NCI-H1436 (cell line): ENCODE results near the gene PPP4R3A.
"Not testable (repeated sequence)": the region's sequence is repeated elsewhere in the genome, so short reads cannot be mapped to it uniquely, and the experiment has no call there.

Source experiments
- DNase-seq: peaks from one replicate; lab custom pipeline; 2025; lab: John Stamatoyannopoulos, UW

Gene PPP4R3A

GRCh38 chr14:91438845-91439244, 71.3 kb downstream of the PPP4R3A start:
- no peak for DNase-seq

GRCh38 chr14:91436266-91436665, 73.8 kb downstream of the PPP4R3A start:
- not testable (repeated sequence) for DNase-seq

DNA sequence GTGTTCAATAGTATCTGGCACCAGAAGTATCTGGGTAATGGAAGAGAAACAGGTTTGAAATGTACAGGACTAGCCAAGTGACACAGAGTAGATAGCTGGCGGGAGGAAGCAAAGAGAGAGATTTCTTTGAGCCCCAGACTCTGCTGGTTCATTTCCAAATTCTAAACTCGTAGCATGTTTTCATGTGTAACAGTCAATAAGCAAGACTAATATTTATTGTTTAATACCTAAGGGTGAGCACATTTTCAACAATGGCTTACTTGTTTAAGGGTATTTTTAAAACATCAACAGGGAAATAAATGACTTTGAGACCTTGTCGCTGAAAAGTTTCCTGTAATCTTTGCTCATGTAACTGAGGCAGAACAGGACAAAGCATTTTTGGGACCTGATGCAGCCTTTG, 80.7 kb downstream of the PPP4R3A start:
- no peak for DNase-seq

GRCh38 chr14:91428931-91429330, 81.2 kb downstream of the PPP4R3A start:
- DNase-seq: not testable (repeated sequence)

DNA sequence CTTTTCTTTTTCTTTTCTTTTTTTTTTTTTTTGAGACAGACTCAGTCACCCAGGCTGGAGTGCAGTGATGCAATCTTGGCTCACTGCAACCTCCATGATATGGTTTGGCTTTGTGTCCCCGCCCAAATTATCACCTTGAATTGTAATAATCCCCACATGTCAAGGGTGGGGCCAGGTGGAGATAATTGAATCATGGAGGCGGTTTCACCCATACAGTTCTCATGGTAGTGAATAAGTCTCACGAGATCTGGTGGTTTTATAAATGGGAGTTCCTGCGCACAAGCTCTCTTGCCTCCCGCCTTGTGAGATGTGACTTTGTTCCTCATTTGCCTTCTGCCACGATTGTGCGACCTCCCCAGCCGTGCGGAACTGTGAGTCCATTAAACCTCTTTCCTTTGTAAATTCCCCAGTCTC, 84.6 kb downstream of the PPP4R3A start:
- DNase-seq: not testable (repeated sequence)

DNA sequence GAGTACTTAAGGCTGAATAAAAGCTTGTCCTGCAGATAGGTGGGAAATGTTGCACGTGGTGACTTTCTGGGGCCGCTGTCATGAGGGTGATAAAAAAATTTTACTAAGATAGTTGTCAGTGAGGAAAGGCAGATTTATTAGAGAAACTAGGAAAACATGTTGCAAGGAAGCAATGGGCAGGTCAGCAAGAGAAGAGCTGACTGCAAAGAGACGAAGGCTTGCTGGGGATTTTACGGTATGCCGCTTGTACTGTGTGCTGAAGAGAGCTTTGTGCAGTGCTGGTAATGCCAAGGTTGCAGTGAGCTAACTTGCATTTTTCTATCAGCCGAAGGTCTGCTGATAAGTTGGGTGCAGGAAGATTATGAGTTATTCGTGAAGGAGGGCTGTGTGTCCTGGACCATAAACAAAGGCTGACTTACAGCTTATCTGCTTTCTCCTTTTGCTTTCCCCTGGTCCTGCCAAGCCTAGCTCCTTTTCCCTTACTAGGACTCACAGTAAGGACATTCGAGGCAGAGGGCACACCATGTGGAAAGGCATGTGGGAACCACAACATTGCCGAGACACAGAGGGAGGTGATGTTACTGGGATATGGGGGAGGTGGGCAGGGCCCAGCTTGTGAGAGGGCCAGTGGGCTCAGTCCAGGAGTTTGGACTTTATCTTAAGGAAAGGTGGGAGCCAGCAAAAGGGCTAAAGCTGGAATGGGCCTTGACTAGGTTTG, 85.1 kb downstream of the PPP4R3A start:
- DNase-seq: no peak

GRCh38 chr14:91420686-91421085, 89.4 kb downstream of the PPP4R3A start:
- DNase-seq: no peak

DNA sequence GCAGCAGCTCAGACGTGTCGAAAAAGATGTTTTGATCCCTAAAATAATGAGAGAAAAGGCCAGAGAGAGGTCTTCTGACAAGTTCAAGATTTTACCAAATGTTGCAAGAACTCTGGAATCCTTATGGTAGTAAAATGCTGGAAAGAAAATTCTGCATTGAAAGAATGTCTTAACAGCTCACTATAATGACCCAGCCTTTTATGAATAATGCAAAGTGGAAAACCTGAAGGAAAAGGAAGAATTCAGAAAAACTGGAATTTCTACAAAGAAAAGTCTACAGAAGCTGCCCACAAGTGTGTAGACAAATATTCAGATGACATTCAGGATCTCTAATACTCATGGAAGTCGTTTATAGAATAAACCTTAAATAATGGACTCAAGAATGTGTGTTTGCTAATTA, 90.7 kb downstream of the PPP4R3A start:
- DNase-seq: no peak

GRCh38 chr14:91419044-91419397, 91.1 kb downstream of the PPP4R3A start:
- no peak for DNase-seq

- DNase-seq: peak; percentile 54
These were observed 91.6 kb downstream of the PPP4R3A start for GRCh38 chr14:91418387-91419043.

DNA sequence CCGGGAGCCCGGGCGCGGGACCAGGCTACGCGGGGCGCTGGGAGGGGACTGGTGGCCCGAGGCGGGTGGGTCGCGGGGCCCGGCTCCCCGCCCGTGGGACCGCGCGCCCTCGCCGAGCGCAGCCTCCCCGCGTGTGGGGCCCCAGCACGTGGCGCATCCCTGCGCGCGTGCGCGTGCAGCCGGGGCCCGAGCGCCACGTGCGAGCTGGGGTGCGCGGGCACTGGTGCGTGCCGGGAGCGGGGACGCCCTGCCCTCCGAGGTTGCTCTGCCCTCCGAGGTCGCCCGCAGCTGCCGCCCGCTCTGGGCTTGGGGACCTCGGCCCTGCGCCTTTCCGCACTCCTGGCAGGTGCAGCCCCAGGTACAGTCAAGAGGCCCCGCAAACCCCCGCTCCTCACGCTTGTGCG, 92.1 kb downstream of the PPP4R3A start:
- peak; percentile 54 for DNase-seq

- DNase-seq: peak; percentile 65
These were observed 92.8 kb downstream of the PPP4R3A start, which contains the start of gene CCDC88C for GRCh38 chr14:91417120-91417982. CCDC88C (minus strand) TSS chr14:91417820; CDS start chr14:91417690, 130 bp downstream.

DNA sequence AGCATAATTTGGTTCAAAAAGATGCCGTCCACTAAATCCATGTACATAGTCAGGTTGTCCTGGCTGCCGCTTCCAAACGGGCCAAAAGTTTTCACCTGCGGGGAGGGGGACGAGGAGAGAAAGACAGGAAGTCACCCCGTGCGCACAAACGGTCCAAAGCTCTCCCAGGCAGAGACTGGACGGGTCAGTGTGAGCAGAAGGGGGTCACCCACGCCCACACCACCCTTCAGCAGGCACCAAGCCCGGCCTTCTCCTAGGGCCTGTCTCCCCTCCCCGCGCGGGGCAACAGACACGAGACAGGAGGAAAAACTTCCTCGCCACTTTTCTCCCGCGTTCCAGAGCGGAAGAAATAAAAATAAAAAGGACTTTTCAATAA, 93.4 kb downstream of the PPP4R3A start:
- no peak for DNase-seq

- DNase-seq: peak; percentile 33
These were observed 94.0 kb downstream of the PPP4R3A start for GRCh38 chr14:91415794-91416743.

- DNase-seq: no peak
These were observed 95.7 kb downstream of the PPP4R3A start for GRCh38 chr14:91414475-91414833.

DNA sequence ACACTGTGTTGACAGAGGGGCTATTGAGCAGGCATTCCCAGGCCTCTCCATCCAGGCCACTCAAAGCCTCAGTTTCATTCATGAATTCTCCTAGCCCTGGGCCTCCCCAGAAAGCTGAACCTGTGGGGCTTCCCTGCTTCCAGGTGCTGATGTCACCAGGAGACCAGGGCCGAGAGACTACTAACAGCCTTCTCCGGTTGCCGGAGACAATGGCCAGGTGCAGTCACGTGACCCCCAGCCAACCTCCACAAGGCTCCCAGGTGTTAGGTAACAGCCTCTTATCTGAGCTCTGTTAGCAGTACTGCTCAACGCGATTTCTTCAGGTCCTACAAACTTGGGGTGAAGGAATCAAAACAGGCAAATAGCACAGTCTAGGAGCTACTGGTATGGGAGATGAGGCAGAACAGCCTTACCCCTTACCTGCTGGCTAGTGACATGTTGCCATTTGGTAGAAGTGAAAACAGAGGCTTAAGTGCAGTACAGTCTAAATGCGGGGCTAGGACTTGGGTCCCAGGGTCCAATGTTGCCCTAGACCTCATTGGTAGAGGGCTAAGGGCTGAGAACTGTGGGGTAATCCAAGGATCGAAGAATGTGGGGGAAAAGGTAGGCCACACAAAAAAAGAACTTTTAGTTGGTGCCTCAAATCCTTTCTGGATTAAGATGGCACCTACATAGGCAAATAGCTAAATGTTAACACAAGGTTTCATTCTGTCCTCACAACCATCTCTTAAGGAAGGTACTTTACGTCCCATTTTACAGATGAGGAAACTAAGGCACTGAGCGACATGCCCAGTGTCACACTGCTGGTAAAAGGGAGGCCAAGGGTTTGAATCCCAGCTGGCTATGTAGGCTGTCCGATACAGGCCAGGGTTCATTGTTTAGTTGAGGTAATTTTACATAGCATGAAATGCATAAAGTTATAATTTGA, 96.3 kb downstream of the PPP4R3A start:
- peak; percentile 81 for DNase-seq

DNA sequence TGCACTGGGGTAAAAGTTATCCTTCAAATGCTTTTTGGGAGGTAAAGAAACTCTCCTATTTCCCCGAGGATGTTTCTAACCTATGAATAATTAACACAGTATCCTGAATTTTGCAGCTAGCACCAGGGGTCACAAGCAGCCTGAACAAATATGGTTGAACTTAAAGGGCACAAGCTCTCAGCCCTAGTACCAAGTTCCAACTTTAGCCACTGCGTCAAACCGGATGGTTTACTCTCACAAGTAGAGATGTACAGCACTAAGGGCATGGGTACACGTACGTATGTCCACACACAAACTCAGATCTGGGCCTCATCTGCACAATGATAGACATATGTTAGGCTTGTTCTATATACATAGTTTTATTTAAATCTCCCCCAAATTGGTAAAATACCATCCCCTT, 97.2 kb downstream of the PPP4R3A start:
- no peak for DNase-seq

- DNase-seq: no peak
These were observed 99.2 kb downstream of the PPP4R3A start for GRCh38 chr14:91410771-91411536.

DNA sequence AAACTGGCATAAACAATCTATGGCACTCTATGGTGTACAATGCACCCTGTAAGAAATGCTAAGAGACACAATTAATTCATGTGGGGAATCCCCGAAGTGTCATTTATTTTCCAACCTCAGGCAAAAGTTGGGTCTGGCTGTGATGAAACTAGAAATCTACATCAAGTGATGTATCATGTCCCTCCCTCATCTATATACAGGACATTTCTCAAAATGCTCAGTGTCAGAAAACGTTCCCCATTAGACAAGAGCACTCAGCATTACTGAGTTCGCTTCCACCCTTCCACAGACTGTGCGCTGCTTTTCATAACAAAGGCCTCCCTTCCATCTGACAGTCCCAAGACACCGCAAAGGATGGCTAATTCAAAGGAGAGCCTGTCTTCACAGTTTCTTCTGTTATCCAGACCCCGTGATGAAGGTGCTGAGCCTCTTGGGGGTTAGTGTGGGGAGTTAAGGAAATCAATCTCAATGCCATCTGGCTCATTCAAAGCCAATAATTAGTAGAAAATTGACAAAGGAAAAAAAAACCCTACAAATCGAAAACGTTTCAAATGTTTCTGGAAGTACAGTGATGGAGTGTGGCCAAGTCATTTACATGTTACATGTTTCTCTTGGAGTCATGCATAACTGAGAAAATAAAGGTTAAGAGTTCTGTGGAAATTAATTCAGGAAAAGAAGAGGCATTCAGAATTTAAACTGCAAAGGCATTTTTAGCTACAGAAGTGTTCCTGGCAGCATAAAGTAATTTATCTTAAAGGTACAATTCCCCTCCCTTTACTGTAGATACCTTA, 100.0 kb downstream of the PPP4R3A start:
- DNase-seq: peak; percentile 11
